Measurements from ENCODE around the gene MCL1.
A peak's percentile ranks its signal among the peaks of the same experiment; 100 is the strongest.

The MCL1 gene

GRCh38 chr1:150560011-150560438, 19.4 kb downstream of the MCL1 start:
- TF ChIP-seq CTCF (IDR thresholded peaks at IDR 0.05; ENCODE audit: poor library complexity, severe bottlenecking), result peak; percentile 73
- Histone ChIP-seq H3K9me3 (ENCODE audit: severe bottlenecking) (no peaks in the 10 kb centered on the region), H3K27me3 (ENCODE audit: insufficient read depth, poor library complexity, severe bottlenecking) (no peaks in the 10 kb centered on the region), H3K4me1 (ENCODE audit: insufficient read depth, poor library complexity, severe bottlenecking) (peaks cover 34% of the 10 kb centered on the region), H3K36me3 (ENCODE audit: low read depth) (peaks cover 20% of the 10 kb centered on the region), H3K27ac (ENCODE audit: poor library complexity, severe bottlenecking) (peak overlapping the region; percentile 100), H3K4me3 (ENCODE audit: severe bottlenecking) (no peak overlapping the region)
- DNase-seq (ENCODE audit: low spot score) (no peak), ATAC-seq (ENCODE audit: low read depth) (no peak)

GRCh38 chr1:150559656-150560010, 19.8 kb downstream of the MCL1 start:
- peak overlapping the region; percentile 100 for H3K27ac ChIP-seq (ENCODE audit: poor library complexity, severe bottlenecking)
- H3K4me1 ChIP-seq (ENCODE audit: insufficient read depth, poor library complexity, severe bottlenecking), result peaks cover 32% of the 10 kb centered on the region
- no peak overlapping the region for H3K4me3 ChIP-seq (ENCODE audit: severe bottlenecking)
- peaks cover 20% of the 10 kb centered on the region for H3K36me3 ChIP-seq (ENCODE audit: low read depth)
- no peaks in the 10 kb centered on the region for H3K9me3 ChIP-seq (ENCODE audit: severe bottlenecking)
- H3K27me3 ChIP-seq (ENCODE audit: insufficient read depth, poor library complexity, severe bottlenecking), result no peaks in the 10 kb centered on the region
- ATAC-seq (ENCODE audit: low read depth), result no peak
- no peak for DNase-seq (ENCODE audit: low spot score)
- no peak for TF ChIP-seq CTCF (IDR thresholded peaks at IDR 0.05; ENCODE audit: poor library complexity, severe bottlenecking)

- Histone ChIP-seq H3K36me3 (ENCODE audit: low read depth) (peaks cover 20% of the 10 kb centered on the region), H3K4me1 (ENCODE audit: insufficient read depth, poor library complexity, severe bottlenecking) (peaks cover 26% of the 10 kb centered on the region), H3K27ac (ENCODE audit: poor library complexity, severe bottlenecking) (no peak overlapping the region), H3K9me3 (ENCODE audit: severe bottlenecking) (no peaks in the 10 kb centered on the region), H3K4me3 (ENCODE audit: severe bottlenecking) (no peak overlapping the region), H3K27me3 (ENCODE audit: insufficient read depth, poor library complexity, severe bottlenecking) (no peaks in the 10 kb centered on the region)
- DNase-seq (ENCODE audit: low spot score) (no peak), ATAC-seq (ENCODE audit: low read depth) (no peak)
- TF ChIP-seq CTCF (IDR thresholded peaks at IDR 0.05; ENCODE audit: poor library complexity, severe bottlenecking), result no peak
Measured at GRCh38 chr1:150558761-150559655, 20.4 kb downstream of the MCL1 start.

GRCh38 chr1:150558303-150558704, 21.1 kb downstream of the MCL1 start:
- H3K27ac ChIP-seq (ENCODE audit: poor library complexity, severe bottlenecking), result no peak overlapping the region
- H3K4me3 ChIP-seq (ENCODE audit: severe bottlenecking), result no peak overlapping the region
- H3K27me3 ChIP-seq (ENCODE audit: insufficient read depth, poor library complexity, severe bottlenecking), result no peaks in the 10 kb centered on the region
- H3K36me3 ChIP-seq (ENCODE audit: low read depth), result peaks cover 20% of the 10 kb centered on the region
- no peak for TF ChIP-seq CTCF (IDR thresholded peaks at IDR 0.05; ENCODE audit: poor library complexity, severe bottlenecking)
- H3K4me1 ChIP-seq (ENCODE audit: insufficient read depth, poor library complexity, severe bottlenecking), result peaks cover 18% of the 10 kb centered on the region
- no peaks in the 10 kb centered on the region for H3K9me3 ChIP-seq (ENCODE audit: severe bottlenecking)
- DNase-seq (ENCODE audit: low spot score), result no peak
- ATAC-seq (ENCODE audit: low read depth), result no peak

GRCh38 chr1:150557813-150558212, 21.6 kb downstream of the MCL1 start:
- ATAC-seq (ENCODE audit: low read depth) (no peak), DNase-seq (ENCODE audit: low spot score) (no peak)
- H3K27me3 ChIP-seq (ENCODE audit: insufficient read depth, poor library complexity, severe bottlenecking), result no peaks in the 10 kb centered on the region
- no peak overlapping the region for H3K27ac ChIP-seq (ENCODE audit: poor library complexity, severe bottlenecking)
- peaks cover 16% of the 10 kb centered on the region for H3K4me1 ChIP-seq (ENCODE audit: insufficient read depth, poor library complexity, severe bottlenecking)
- no peak overlapping the region for H3K4me3 ChIP-seq (ENCODE audit: severe bottlenecking)
- no peak for TF ChIP-seq CTCF (IDR thresholded peaks at IDR 0.05; ENCODE audit: poor library complexity, severe bottlenecking)
- no peaks in the 10 kb centered on the region for H3K9me3 ChIP-seq (ENCODE audit: severe bottlenecking)
- H3K36me3 ChIP-seq (ENCODE audit: low read depth), result peaks cover 20% of the 10 kb centered on the region

Measured in RWPE2 (cell line).